HUES48 (cell line): Measurements from ENCODE around the gene HEXIM2.

Experiments
- H3K27ac ChIP-seq: one replicate; pipeline ENCODE4 v1.7.0; 2013; ENCODE audit warnings: low read depth, low read length, inconsistent platforms
- H3K27me3 ChIP-seq: 2 replicates; pipeline ENCODE4 v1.6.1; 2013; ENCODE audit warnings: mild to moderate bottlenecking, low read length; ENCODE audit not compliant: control insufficient read depth, insufficient read depth
- H3K36me3 ChIP-seq: 2 replicates; pipeline ENCODE4 v1.6.1; 2013; ENCODE audit warnings: low read length; ENCODE audit not compliant: control insufficient read depth, insufficient read depth
- H3K4me1 ChIP-seq: 2 replicates; pipeline ENCODE4 v1.6.1; 2013; ENCODE audit warnings: mild to moderate bottlenecking, low read length; ENCODE audit not compliant: control insufficient read depth, insufficient read depth
- H3K4me3 ChIP-seq: 2 replicates; pipeline ENCODE4 v1.5.1; 2013; ENCODE audit warnings: mild to moderate bottlenecking, low read depth, low read length
- H3K9ac ChIP-seq: 2 replicates; pipeline ENCODE4 v1.6.1; 2013; ENCODE audit warnings: mild to moderate bottlenecking, low read depth, low read length, moderate library complexity
- H3K9me3 ChIP-seq: 2 replicates; pipeline ENCODE4 v1.6.1; 2013; ENCODE audit warnings: low read length; ENCODE audit not compliant: control insufficient read depth, insufficient read depth

HEXIM2 gene

GRCh38 chr17:45155483-45155882 lies 6.2 kb upstream of the HEXIM2 start:
- H3K9me3 ChIP-seq = no peaks in the 10 kb centered on the region
- H3K4me3 ChIP-seq = no peak overlapping the region
- no peak overlapping the region for H3K9ac ChIP-seq
- H3K4me1 ChIP-seq = peaks cover 16% of the 10 kb centered on the region
- H3K27me3 ChIP-seq = no peaks in the 10 kb centered on the region
- H3K27ac ChIP-seq = peak overlapping the region; percentile 47
- no peaks in the 10 kb centered on the region for H3K36me3 ChIP-seq

GRCh38 chr17:45156242-45156641 lies 5.4 kb upstream of the HEXIM2 start:
- Histone ChIP-seq H3K9ac (no peak overlapping the region), H3K27ac (no peak overlapping the region)

GRCh38 chr17:45160447-45161287 lies 1.0 kb upstream of the HEXIM2 start:
- Histone ChIP-seq H3K36me3 (peaks cover 8% of the 10 kb centered on the region; the same call in 1 of the 2 replicates), H3K27me3 (no peaks in the 10 kb centered on the region), H3K4me3 (peak overlapping the region; percentile 89), H3K9ac (peak overlapping the region; percentile 98), H3K4me1 (peaks cover 18% of the 10 kb centered on the region), H3K9me3 (no peaks in the 10 kb centered on the region), H3K27ac (peak overlapping the region; percentile 98)

More at GRCh38 chr17:45156242-45156641, 5.4 kb upstream of the HEXIM2 start:
- H3K4me1 ChIP-seq = peaks cover 11% of the 10 kb centered on the region
- H3K27me3 ChIP-seq = no peaks in the 10 kb centered on the region
- no peaks in the 10 kb centered on the region for H3K36me3 ChIP-seq
- H3K9me3 ChIP-seq = no peaks in the 10 kb centered on the region
- H3K4me3 ChIP-seq = no peak overlapping the region

- H3K27me3 ChIP-seq = no peaks in the 10 kb centered on the region
- H3K4me1 ChIP-seq = peaks cover 18% of the 10 kb centered on the region
- H3K4me3 ChIP-seq = peak overlapping the region; percentile 63
- peak overlapping the region; percentile 71 for H3K27ac ChIP-seq
- H3K36me3 ChIP-seq = peaks cover 8% of the 10 kb centered on the region; the same call in 1 of the 2 replicates
- H3K9me3 ChIP-seq = no peaks in the 10 kb centered on the region
- H3K9ac ChIP-seq = peak overlapping the region; percentile 10; the same call in 1 of the 2 replicates
Measured at GRCh38 chr17:45162025-45162687, 481 bp downstream of the HEXIM2 start.

- H3K9ac ChIP-seq = no peak overlapping the region
- H3K9me3 ChIP-seq = no peaks in the 10 kb centered on the region
- no peak overlapping the region for H3K4me3 ChIP-seq
- peaks cover 12% of the 10 kb centered on the region for H3K4me1 ChIP-seq
- no peaks in the 10 kb centered on the region for H3K27me3 ChIP-seq
- no peak overlapping the region for H3K27ac ChIP-seq
- H3K36me3 ChIP-seq = peaks cover 12% of the 10 kb centered on the region; the same call in 1 of the 2 replicates
Measured at GRCh38 chr17:45164734-45165269, 3.1 kb downstream of the HEXIM2 start.

GRCh38 chr17:45168991-45169752 lies 7.5 kb downstream of the HEXIM2 start:
- Histone ChIP-seq H3K9ac (no peak overlapping the region), H3K27ac (no peak overlapping the region), H3K27me3 (no peaks in the 10 kb centered on the region), H3K9me3 (no peaks in the 10 kb centered on the region), H3K4me3 (no peak overlapping the region), H3K36me3 (peaks cover 17% of the 10 kb centered on the region; the same call in 1 of the 2 replicates), H3K4me1 (peaks cover 27% of the 10 kb centered on the region)

GRCh38 chr17:45170280-45170930 lies 8.7 kb downstream of the HEXIM2 start:
- Histone ChIP-seq H3K27ac (peak overlapping the region; percentile 95), H3K36me3 (peaks cover 9% of the 10 kb centered on the region; the same call in 1 of the 2 replicates), H3K4me1 (peaks cover 27% of the 10 kb centered on the region), H3K9ac (no peak overlapping the region), H3K27me3 (no peaks in the 10 kb centered on the region), H3K9me3 (no peaks in the 10 kb centered on the region), H3K4me3 (no peak overlapping the region)

GRCh38 chr17:45170931-45171337 lies 9.3 kb downstream of the HEXIM2 start:
- Histone ChIP-seq H3K27me3 (no peaks in the 10 kb centered on the region), H3K4me3 (no peak overlapping the region), H3K9me3 (no peaks in the 10 kb centered on the region), H3K9ac (peak overlapping the region; percentile 18; the same call in 1 of the 2 replicates), H3K36me3 (peaks cover 9% of the 10 kb centered on the region; the same call in 1 of the 2 replicates), H3K27ac (peak overlapping the region; percentile 95), H3K4me1 (peaks cover 27% of the 10 kb centered on the region)

GRCh38 chr17:45171338-45172231 lies 9.9 kb downstream of the HEXIM2 start:
- Histone ChIP-seq H3K27me3 (no peaks in the 10 kb centered on the region), H3K4me3 (no peak overlapping the region), H3K4me1 (peaks cover 27% of the 10 kb centered on the region), H3K27ac (peak overlapping the region; percentile 95), H3K9ac (peak overlapping the region; percentile 51), H3K9me3 (no peaks in the 10 kb centered on the region), H3K36me3 (peaks cover 9% of the 10 kb centered on the region; the same call in 1 of the 2 replicates)
